Measurements from ENCODE around the gene SCARB1.

The SCARB1 gene

DNA sequence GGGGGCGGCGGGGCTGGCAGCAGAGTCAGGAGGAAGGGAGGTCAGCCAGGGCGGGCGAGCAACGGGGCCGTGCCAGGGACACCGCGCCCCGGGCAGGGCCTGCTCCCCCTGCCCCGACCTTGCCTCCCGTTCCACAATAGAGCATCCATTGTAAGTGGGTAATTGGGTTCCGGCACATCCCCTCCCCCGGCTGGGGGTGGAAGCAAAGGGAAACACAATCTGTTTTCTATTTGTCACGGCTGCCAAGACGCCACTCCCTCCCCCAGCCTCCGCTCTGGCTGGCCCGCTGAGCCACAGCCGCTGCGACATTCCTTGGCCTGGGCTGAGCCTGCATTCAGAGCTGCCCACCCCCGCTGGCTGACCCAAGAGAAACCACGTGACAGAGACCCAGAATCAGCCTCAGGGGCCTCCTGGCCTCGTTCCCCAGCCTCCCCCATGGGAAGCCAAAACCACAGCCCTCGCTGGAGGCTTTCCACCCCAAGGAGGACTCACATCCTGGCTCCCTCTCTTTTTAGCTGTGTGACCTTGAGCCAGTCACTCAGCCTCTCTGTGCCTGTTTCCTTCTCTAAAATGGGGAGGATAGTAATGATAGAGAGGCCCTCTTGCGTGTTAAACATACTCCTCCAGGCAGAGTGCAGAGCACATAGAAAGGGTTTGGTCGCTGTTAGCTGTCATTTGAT lies 117.6 kb downstream of the SCARB1 start:
- POLR2A ChIA-PET (ENCODE audit: low non-redundant PET) = no interaction called here
- DNase-seq (ENCODE audit: low spot score) = peak; percentile 79
- peak overlapping the region; percentile 90 for H3K27ac ChIP-seq
- CTCF ChIA-PET = interaction anchor here (0.6 to 1.2 kb wide), 2 partner anchors 21 to 1072 kb away, joined by 3 to 4 read pairs; no protein-coding TSS in a partner anchor
- TF ChIP-seq CTCF (conservative IDR thresholded peaks at IDR 0.05; ENCODE audit: low read depth) = no peak

- no peak for TF ChIP-seq CTCF (conservative IDR thresholded peaks at IDR 0.05; ENCODE audit: low read depth)
- CTCF ChIA-PET = interaction anchor here (0.6 to 1.2 kb wide), 2 partner anchors 21 to 1071 kb away, joined by 3 to 4 read pairs; no protein-coding TSS in a partner anchor
- peak overlapping the region; percentile 90 for H3K27ac ChIP-seq
- POLR2A ChIA-PET (ENCODE audit: low non-redundant PET) = no interaction called here
- no peak for DNase-seq (ENCODE audit: low spot score)
These were observed 118.2 kb downstream of the SCARB1 start for GRCh38 chr12:124745465-124745890.

DNA sequence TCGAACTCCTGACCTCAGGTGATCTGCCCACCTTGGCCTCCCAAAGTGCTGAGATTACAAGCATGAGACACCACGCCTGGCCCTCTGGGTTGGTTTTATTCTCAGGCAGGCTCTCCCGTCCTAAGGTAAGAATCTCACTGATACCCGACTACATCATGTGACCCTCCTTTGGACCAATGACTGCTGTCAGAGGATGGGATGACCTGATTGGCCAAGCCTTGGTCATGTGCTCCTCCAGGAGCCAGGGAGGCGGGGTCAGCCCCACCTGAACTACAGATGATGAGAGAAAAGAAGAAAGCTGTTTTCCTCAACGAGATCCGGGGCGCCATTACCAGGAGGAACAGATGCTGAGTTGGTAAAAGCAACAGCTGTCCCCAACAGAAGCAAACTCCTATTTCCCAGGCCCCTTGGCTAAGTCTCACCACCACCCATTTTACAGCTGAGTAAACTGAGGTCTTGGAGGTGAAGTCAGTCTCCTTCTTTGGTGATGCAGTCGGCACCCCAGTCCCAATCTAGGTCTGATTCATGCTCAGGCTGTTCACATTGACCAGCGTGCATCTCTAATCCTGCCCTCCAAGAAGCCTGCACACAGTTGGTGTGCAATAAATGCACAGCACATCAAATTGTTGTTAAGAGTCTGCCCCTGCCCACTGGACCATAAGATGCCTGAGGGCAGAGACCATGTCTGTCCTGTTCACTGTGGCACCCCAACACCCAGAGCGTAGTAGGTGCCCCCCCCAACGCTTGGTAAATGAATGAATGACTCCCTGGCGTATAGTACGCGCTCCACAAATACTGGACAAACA lies 118.8 kb downstream of the SCARB1 start:
- POLR2A ChIA-PET (ENCODE audit: low non-redundant PET) = no interaction called here
- peak; percentile 83 for DNase-seq (ENCODE audit: low spot score)
- TF ChIP-seq CTCF (conservative IDR thresholded peaks at IDR 0.05; ENCODE audit: low read depth) = no peak
- H3K27ac ChIP-seq = peak overlapping the region; percentile 90
- CTCF ChIA-PET = interaction anchor here (0.6 kb wide), 1 partner anchor 1071 kb away, joined by 4 read pairs; no protein-coding TSS in a partner anchor

- DNase-seq (ENCODE audit: low spot score) = no peak
- peak overlapping the region; percentile 90 for H3K27ac ChIP-seq
- ChIA-PET CTCF (no interaction called here), POLR2A (ENCODE audit: low non-redundant PET) (no interaction called here)
- no peak for TF ChIP-seq CTCF (conservative IDR thresholded peaks at IDR 0.05; ENCODE audit: low read depth)
These were observed 119.4 kb downstream of the SCARB1 start for GRCh38 chr12:124744273-124744640.

DNA sequence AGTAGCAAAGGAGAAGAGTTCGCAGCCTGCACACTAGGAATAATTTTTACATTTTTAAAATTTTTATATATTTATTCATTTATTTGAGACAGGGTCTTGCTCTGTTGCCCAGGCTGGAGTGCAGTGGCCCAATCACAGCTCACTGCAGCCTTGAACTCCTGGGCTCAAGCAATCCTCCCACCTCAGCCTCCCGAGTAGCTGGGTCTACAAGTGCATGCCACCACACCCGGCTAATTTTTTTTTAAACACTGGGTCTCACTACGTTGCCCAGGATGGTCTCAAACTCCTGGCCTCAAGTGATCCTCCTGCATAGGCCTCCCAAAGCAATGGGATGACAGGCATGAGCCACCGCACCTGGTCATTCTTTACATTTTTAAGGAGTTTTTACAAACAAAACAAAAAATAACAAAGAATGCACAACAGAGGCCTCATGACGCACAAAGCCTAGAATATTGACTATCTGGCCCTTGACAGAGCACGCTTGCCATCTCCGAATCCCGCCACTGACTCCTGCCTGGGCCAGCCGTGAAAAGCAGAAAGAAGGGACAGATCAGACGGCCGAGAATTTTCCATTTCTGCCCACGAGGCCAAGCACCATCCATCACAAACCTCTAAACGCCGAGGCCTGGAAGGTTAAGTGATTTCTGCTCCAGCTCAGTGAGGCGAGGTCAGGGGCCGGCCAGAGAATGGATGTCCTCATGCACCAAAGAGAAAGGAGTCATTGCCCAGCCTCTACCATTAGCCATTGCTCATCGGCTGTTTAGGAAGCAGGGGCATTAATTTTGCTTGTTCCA lies 120.0 kb downstream of the SCARB1 start:
- DNase-seq (ENCODE audit: low spot score) = no peak

More for the DNA sequence above, 120.0 kb downstream of the SCARB1 start:
- peak overlapping the region; percentile 90 for H3K27ac ChIP-seq
- ChIA-PET POLR2A (ENCODE audit: low non-redundant PET) (no interaction called here), CTCF (no interaction called here)
- no peak for TF ChIP-seq CTCF (conservative IDR thresholded peaks at IDR 0.05; ENCODE audit: low read depth)

Data from RWPE1 (cell line).